Vagina (tissue), 2 donors: ENCODE measurements around the gene GATA2. TPM values are rescaled to one million over a fixed set of nuclear protein-coding genes. Genes with fewer than 3 reads are reported as not detected.
A peak's percentile ranks its signal among the peaks of the same experiment; 100 is the strongest.

Experiments used
- DNase-seq, 2 donors: peaks; one replicate each; pipeline ENCODE4 v3.0.0-alpha.2; 2017; ENCODE audit errors: extremely low spot score in 2 of 2
- H3K27ac ChIP-seq: fragments of 200-600 bp; sonication (generic); one replicate; pipeline ENCODE4 v1.5.1; 2019
- H3K27me3 ChIP-seq: fragments of 200-600 bp; sonication (generic); one replicate; pipeline ENCODE4 v1.5.1; 2019
- H3K36me3 ChIP-seq, 2 donors: fragments of 200-600 bp; sonication (generic); one replicate each; pipeline ENCODE4 v1.5.1; 2017 to 2019
- H3K4me1 ChIP-seq: fragments of 200-600 bp; sonication (generic); one replicate; pipeline ENCODE4 v1.5.1; 2019
- H3K4me3 ChIP-seq, 2 donors: fragments of 200-600 bp; sonication (generic); 1 replicate in 1 of 2; 2 replicates in 1 of 2; pipeline ENCODE4 v1.5.1; 2016 to 2019
- H3K9me3 ChIP-seq: fragments of 200-600 bp; sonication (generic); one replicate; pipeline ENCODE4 v1.5.1; 2019
- CTCF ChIP-seq, 3 experiments: fragments of 450-650 bp in 2 of 3; fragments of 200-600 bp in 1 of 3; sonication (generic) in 1 of 3; IDR thresholded peaks; one replicate each; pipeline ENCODE4 v1.5.1; 2017 to 2019; ENCODE audit warnings: antibody characterized with exemption in 3 of 3, mild to moderate bottlenecking in 2 of 3, moderate library complexity in 2 of 3
- POLR2A ChIP-seq, 2 donors: fragments of 450-650 bp; IDR thresholded peaks; one replicate each; pipeline ENCODE4 v1.6.1; 2017; ENCODE audit warnings: antibody characterized with exemption in 2 of 2, mild to moderate bottlenecking in 2 of 2, moderate library complexity in 2 of 2
- POLR2AphosphoS5 ChIP-seq, 2 donors: sonication (generic); formaldehyde crosslinking; IDR thresholded peaks; one replicate each; pipeline ENCODE4 v1.9.0; 2017; ENCODE audit warnings: antibody characterized with exemption in 2 of 2, mild to moderate bottlenecking in 2 of 2, low read depth in 1 of 2; ENCODE audit not compliant: insufficient read depth in 1 of 2
- intact Hi-C: fragments of 100-400 bp; cut with DNase I; formaldehyde crosslinking; loops from one replicate; pipeline ENCODE4 v1.15.1; 2023
- total RNA-seq: library from RNA; depleted of rRNA; stranded (reverse); fragments of >200 nt; gene quantifications from one replicate; pipeline ENCODE4 v1.2.3, GENCODE V29; 2016

The GATA2 gene
- total RNA-seq, 1 donor from 2014 or later: 50.6 TPM

DNA sequence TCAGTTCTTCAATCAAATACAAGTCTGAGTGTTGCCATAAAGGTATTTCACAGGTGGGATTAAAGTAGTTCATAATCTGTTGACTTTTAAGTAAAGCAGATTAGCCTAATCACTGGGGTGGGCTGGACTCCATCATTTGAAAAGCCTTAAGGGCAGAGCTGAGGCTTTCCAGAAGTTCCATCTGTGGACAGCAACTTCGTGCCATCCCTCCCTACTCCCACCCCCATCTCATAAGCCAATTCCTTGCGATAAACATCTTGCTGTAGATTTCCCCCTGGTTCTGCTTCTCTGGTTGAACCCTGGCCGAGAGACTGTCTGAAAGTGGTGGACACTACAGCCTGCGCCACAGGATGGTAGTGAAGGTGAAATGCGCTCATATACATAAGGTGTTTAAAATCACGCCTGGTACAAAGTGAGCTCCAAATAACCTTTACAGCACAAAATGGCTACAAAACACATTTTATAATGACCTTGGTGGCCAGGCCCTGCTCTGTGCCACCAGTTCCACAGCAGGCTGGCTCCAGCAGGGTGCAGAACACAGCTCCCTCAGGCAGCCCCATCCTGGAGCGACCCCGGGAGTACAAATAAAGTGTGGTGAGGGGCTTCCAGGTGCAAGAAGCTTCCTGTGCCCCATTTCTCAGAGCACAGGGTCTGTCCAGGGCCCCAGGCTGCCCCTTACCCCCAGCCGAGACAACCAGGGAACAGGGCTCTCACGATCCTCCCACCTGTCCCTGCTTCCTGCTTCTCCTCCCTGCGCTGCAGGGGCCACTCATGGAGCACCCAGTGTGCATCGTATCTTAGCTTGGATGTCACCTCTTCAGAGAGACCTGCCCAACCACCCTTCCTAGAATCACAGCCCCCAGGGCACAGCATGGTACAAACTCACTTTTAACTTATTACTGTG is 25.8 kb upstream of the GATA2 start:
- TF ChIP-seq POLR2A (IDR thresholded peaks at IDR 0.05) (no peak), POLR2AphosphoS5 (IDR thresholded peaks at IDR 0.05; ENCODE audit: insufficient read depth in 1 of 2, low read depth in 1 of 2) (no peak), CTCF (IDR thresholded peaks at IDR 0.05) (no peak)
- H3K36me3 ChIP-seq: no peaks in the 10 kb centered on the region
- H3K27ac ChIP-seq: no peak overlapping the region
- H3K4me1 ChIP-seq: no peaks in the 10 kb centered on the region
- no peaks in the 10 kb centered on the region for H3K9me3 ChIP-seq
- H3K27me3 ChIP-seq: no peaks in the 10 kb centered on the region
- DNase-seq: no peak
- H3K4me3 ChIP-seq: no peak overlapping the region
- intact Hi-C loops: no loop called here

- no peak for TF ChIP-seq CTCF (IDR thresholded peaks at IDR 0.05)
- no peak for TF ChIP-seq POLR2AphosphoS5 (IDR thresholded peaks at IDR 0.05; ENCODE audit: insufficient read depth in 1 of 2, low read depth in 1 of 2)
- no peak for TF ChIP-seq POLR2A (IDR thresholded peaks at IDR 0.05)
- Histone ChIP-seq H3K27ac (no peak overlapping the region), H3K27me3 (no peaks in the 10 kb centered on the region), H3K4me1 (no peaks in the 10 kb centered on the region), H3K9me3 (no peaks in the 10 kb centered on the region), H3K36me3 (no peaks in the 10 kb centered on the region), H3K4me3 (no peak overlapping the region)
- DNase-seq: no peak
- intact Hi-C loops: no loop called here
Observed at GRCh38 chr3:128517648-128518047, 24.6 kb upstream of the GATA2 start.

GRCh38 chr3:128515967-128516366 is 23.0 kb upstream of the GATA2 start:
- Histone ChIP-seq H3K9me3 (no peaks in the 10 kb centered on the region), H3K36me3 (no peaks in the 10 kb centered on the region), H3K27ac (no peak overlapping the region), H3K4me3 (no peak overlapping the region), H3K4me1 (no peaks in the 10 kb centered on the region), H3K27me3 (no peaks in the 10 kb centered on the region)
- DNase-seq: no peak
- TF ChIP-seq POLR2AphosphoS5 (IDR thresholded peaks at IDR 0.05; ENCODE audit: insufficient read depth in 1 of 2, low read depth in 1 of 2) (no peak), CTCF (IDR thresholded peaks at IDR 0.05) (no peak), POLR2A (IDR thresholded peaks at IDR 0.05) (no peak)
- intact Hi-C loops: no loop called here

DNA sequence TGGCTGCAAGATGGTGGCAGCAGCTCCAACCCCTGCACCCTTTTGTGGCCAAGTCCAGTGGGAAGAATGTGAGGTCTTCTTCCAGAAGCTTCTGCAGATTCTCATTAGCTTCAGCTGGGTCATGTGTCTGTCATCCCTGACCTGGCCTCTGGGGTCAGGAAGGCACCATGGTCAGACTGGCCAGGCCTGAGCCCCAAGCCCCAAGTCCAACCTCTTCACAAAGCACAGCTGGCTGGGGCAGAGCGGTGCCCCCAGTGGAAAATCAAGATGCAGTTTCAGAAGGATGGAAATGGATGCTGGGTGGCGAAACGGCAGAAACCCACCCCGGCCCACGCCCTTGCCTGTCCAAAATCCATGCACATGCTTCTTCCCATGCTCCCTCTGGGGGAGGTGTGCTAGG is 15.9 kb upstream of the GATA2 start:
- Histone ChIP-seq H3K27ac (no peak overlapping the region), H3K27me3 (no peaks in the 10 kb centered on the region), H3K9me3 (no peaks in the 10 kb centered on the region), H3K4me3 (no peak overlapping the region), H3K36me3 (no peaks in the 10 kb centered on the region), H3K4me1 (no peaks in the 10 kb centered on the region)
- intact Hi-C loops: no loop called here
- TF ChIP-seq POLR2AphosphoS5 (IDR thresholded peaks at IDR 0.05; ENCODE audit: insufficient read depth in 1 of 2, low read depth in 1 of 2): no peak
- no peak for TF ChIP-seq CTCF (IDR thresholded peaks at IDR 0.05)
- TF ChIP-seq POLR2A (IDR thresholded peaks at IDR 0.05): no peak
- DNase-seq: peak in 1 of 2 donors; percentile 64

DNA sequence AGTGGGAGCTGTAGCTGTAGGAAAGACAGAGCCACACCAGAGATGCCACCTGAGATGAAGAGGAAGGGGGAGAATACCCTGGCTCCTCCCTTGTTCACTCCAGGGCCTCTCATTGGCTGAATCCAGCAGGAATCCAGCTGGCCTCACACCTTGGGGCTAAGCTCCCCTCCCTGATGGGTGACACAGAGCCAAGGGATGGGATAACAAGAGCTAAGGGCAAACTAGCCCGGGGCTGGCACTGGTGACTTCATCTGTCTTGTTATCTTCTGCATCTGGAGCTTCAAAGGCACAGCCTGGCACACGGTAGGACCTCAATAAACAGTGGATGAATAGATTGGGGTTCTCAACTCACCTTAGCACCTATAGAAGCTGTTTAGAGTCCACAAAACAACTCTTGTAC is 13.8 kb upstream of the GATA2 start:
- no peaks in the 10 kb centered on the region for H3K4me1 ChIP-seq
- no peaks in the 10 kb centered on the region for H3K27me3 ChIP-seq
- DNase-seq: peak in 1 of 2 donors; percentile 44
- intact Hi-C loops: no loop called here
- TF ChIP-seq POLR2AphosphoS5 (IDR thresholded peaks at IDR 0.05; ENCODE audit: insufficient read depth in 1 of 2, low read depth in 1 of 2): no peak
- TF ChIP-seq CTCF (IDR thresholded peaks at IDR 0.05): no peak
- no peak for TF ChIP-seq POLR2A (IDR thresholded peaks at IDR 0.05)
- H3K27ac ChIP-seq: no peak overlapping the region
- H3K36me3 ChIP-seq: no peaks in the 10 kb centered on the region
- no peak overlapping the region for H3K4me3 ChIP-seq
- no peaks in the 10 kb centered on the region for H3K9me3 ChIP-seq
